HG03025 (cell line): ENCODE measurements around the gene ACOXL.
"Not testable (repeated sequence)": the region's sequence is repeated elsewhere in the genome, so short reads cannot be mapped to it uniquely, and the experiment has no call there.

Experiments
- ATAC-seq: cut with Tn5 transposase; IDR thresholded peaks from one replicate; pipeline ENCODE4 v1.9.1; 2021; ENCODE audit warnings: mild to moderate bottlenecking, moderate library complexity; ENCODE audit not compliant: unreplicated experiment, low FRiP score

Gene ACOXL

GRCh38 chr2:110732422-110733413 lies at the start of gene ACOXL:
ACOXL (plus strand) TSS chr2:110732573; CDS start chr2:110768390, 35,817 bp downstream.
- ATAC-seq: no peak

- no peak for ATAC-seq
These were observed 49.5 kb upstream of the ACOXL start for GRCh38 chr2:110682872-110683271.

- ATAC-seq: not testable (repeated sequence)
These were observed 44.4 kb upstream of the ACOXL start for GRCh38 chr2:110687775-110688484.

- ATAC-seq: no peak
These were observed 43.7 kb upstream of the ACOXL start for GRCh38 chr2:110688594-110689091.

GRCh38 chr2:110690083-110690965 lies 42.0 kb upstream of the ACOXL start:
- no peak for ATAC-seq

- no peak for ATAC-seq
These were observed 40.6 kb upstream of the ACOXL start for GRCh38 chr2:110691612-110692258.

GRCh38 chr2:110695146-110695898 lies 37.1 kb upstream of the ACOXL start:
- ATAC-seq: not testable (repeated sequence)

GRCh38 chr2:110698253-110698652 lies 34.1 kb upstream of the ACOXL start:
- not testable (repeated sequence) for ATAC-seq

- no peak for ATAC-seq
These were observed 29.6 kb upstream of the ACOXL start for GRCh38 chr2:110702514-110703380.

GRCh38 chr2:110707386-110707965 lies 24.9 kb upstream of the ACOXL start:
- no peak for ATAC-seq

- no peak for ATAC-seq
These were observed 23.9 kb upstream of the ACOXL start for GRCh38 chr2:110708455-110708854.

- no peak for ATAC-seq
These were observed 19.6 kb upstream of the ACOXL start for GRCh38 chr2:110712737-110713136.

GRCh38 chr2:110713513-110714362 lies 18.6 kb upstream of the ACOXL start:
- no peak for ATAC-seq

- ATAC-seq: no peak
These were observed 17.7 kb upstream of the ACOXL start for GRCh38 chr2:110714452-110715224.

- ATAC-seq: no peak
These were observed 15.3 kb upstream of the ACOXL start for GRCh38 chr2:110716959-110717645.

- ATAC-seq: no peak
These were observed 14.6 kb upstream of the ACOXL start for GRCh38 chr2:110717734-110718133.
